Measurements from ENCODE around the gene DNAH5.
"Not testable (repeated sequence)": the region's sequence is repeated elsewhere in the genome, so short reads cannot be mapped to it uniquely, and the experiment has no call there.

The DNAH5 gene, protein sequence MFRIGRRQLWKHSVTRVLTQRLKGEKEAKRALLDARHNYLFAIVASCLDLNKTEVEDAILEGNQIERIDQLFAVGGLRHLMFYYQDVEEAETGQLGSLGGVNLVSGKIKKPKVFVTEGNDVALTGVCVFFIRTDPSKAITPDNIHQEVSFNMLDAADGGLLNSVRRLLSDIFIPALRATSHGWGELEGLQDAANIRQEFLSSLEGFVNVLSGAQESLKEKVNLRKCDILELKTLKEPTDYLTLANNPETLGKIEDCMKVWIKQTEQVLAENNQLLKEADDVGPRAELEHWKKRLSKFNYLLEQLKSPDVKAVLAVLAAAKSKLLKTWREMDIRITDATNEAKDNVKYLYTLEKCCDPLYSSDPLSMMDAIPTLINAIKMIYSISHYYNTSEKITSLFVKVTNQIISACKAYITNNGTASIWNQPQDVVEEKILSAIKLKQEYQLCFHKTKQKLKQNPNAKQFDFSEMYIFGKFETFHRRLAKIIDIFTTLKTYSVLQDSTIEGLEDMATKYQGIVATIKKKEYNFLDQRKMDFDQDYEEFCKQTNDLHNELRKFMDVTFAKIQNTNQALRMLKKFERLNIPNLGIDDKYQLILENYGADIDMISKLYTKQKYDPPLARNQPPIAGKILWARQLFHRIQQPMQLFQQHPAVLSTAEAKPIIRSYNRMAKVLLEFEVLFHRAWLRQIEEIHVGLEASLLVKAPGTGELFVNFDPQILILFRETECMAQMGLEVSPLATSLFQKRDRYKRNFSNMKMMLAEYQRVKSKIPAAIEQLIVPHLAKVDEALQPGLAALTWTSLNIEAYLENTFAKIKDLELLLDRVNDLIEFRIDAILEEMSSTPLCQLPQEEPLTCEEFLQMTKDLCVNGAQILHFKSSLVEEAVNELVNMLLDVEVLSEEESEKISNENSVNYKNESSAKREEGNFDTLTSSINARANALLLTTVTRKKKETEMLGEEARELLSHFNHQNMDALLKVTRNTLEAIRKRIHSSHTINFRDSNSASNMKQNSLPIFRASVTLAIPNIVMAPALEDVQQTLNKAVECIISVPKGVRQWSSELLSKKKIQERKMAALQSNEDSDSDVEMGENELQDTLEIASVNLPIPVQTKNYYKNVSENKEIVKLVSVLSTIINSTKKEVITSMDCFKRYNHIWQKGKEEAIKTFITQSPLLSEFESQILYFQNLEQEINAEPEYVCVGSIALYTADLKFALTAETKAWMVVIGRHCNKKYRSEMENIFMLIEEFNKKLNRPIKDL (N-terminal part only)

DNA sequence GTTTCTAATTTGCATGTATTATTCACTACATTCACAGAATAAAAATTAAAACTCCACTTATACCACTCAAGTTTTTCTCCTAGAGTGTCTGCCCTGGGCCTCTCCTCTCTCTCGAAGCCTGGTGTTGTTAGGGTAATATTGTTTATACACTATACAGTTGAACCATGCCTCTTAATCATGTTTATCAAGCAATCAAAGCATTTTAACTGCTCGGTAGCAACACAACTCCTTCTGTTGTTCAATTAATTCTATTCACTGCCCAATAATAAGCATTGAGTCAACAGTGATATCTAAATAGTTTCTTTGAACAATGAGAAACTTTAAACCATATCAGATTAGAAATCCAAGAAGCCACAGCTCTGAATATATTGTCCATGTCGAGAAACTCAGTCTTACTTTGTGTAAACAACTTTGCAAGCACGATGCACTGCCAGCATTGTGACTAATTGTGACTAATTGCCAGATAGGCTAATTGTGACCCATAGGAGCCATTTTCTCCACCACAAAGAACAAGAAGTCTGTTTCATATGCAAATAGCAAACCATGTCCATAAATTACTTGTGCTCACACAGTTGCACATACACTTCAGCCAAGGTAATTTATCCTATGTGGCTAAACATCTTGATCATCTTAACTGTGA lies at the start of gene DNAH5:
Gene DNAH5 (minus strand): TSS at position 129 of the 640 bp plus-strand sequence. CDS start 250 bp downstream, outside the sequence.
- no peak for DNase-seq

DNA sequence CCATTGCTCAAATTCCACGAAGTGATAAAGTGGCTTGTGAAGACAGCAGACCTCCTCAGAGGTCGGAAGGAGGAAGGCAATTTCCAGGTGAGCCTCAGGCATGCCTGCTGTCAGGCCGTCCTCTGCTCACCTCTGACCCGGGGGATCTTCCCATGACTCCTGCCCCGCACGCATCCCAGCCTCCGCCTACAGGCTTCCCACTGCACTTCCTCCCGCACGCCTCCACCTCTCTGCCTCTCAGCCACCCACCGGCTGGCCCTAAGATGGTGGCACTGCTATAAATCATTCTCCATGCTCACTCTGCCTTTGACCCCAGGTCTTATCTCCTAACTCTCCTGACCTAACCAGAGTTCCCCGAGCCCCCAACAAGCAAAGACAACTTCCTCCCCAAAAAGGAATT lies 49.4 kb upstream of the DNAH5 start:
- DNase-seq = no peak

DNA sequence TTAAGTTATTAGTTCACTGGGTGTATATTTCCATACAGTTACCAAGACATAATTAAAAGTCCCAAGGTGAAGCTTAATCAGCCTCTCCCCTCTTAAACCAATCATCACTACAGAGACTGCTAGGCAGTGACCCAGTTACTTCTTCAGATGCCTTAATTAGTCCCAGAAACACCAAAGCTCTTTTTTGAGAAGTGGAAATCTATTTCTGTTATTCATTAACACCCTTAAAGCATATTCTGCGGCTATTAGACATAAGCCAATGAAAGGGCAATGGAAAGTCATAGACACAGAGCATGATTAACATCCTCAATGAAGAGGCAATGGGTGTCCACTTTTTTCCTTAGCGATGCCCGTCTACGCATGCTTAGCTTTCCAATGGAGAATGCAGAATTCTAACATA lies 48.3 kb upstream of the DNAH5 start:
- DNase-seq = no peak

DNA sequence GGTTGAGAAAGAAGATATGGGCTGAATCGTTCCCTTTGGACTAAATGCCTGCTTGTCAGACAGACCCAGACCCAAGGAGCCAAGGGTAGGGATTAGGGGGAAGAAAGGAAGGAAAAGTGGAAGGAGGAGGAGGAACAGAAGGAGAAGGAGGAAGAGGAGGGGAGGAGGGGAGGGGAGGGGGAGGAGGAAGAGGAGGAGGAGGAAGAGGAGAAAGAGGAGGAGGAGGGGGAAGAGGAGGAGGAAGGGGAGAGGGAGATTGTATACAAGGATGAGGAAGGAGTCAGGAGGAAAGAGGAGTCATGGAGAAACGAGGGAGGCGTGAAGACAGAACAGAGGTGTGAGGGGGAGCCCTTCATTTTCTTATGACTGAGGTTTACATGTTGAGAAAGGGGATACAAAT lies 46.9 kb upstream of the DNAH5 start:
- no peak for DNase-seq

DNA sequence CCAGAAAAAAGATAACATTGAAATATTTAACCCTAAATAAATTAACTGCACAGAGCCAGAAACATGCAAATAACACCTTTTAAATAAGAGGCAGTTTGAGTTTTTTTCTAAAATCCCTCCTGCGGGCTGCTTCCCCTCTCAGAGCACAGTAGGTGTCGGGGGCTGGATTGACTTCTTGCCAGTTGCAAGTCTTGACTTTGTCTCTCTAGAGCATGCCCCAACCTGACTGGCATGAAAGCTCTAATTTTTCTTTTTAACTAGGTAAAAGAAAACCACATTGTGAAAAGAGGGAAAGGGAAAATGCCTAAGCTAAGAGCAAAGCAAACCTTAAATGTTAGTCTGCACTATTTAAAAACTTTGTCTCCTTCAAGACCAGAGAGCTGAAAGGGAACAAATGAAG lies 46.4 kb upstream of the DNAH5 start:
- no peak for DNase-seq

DNA sequence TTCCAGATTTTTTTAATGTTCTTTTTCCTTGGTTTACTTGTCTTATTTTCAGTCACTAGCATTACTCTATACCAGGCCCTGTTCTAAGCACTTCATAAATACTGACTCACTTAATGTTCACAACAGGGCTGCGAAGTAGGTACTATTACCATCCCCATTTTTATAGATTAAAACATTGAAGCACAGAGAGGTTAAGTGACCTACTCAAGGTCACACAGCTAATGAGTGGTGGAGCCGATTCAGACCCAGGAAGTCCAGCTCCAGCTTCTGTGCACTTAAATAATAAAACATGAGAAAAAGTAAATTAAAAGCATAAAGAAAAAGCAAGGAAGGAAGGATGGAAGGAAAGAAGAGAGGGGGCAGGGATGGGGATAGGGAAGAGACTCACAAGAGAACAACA lies 45.3 kb upstream of the DNAH5 start:
- DNase-seq = no peak

DNA sequence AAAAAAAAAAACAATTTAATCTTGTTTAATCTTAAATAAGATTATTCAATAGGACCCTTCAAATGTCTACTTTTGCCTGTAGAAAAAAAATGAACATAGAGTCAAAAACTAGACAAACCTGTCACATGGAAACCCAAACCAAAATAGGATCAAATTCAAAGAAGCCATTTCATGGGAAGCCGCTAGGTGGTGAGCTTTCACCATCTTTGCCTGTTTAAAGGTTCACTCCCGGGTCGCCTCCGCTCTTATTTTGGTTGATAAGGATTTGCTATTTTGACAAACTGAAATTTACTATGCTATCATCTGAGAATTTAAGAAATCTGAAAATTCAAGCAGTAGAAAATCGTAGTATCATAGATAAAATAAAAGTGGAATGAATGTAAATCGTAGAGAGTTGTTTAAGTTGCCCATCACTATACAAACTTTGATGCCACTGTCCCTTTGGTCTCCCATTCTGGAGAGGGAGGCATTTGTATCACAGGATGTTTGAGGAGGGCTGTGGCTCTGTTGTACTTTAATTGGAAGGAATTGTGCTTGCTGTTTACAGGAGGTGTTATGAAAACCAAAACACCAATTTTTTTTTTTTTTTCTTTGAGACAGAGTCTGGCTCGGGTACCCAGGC lies 43.5 kb upstream of the DNAH5 start:
- DNase-seq = peak; percentile 51

DNA sequence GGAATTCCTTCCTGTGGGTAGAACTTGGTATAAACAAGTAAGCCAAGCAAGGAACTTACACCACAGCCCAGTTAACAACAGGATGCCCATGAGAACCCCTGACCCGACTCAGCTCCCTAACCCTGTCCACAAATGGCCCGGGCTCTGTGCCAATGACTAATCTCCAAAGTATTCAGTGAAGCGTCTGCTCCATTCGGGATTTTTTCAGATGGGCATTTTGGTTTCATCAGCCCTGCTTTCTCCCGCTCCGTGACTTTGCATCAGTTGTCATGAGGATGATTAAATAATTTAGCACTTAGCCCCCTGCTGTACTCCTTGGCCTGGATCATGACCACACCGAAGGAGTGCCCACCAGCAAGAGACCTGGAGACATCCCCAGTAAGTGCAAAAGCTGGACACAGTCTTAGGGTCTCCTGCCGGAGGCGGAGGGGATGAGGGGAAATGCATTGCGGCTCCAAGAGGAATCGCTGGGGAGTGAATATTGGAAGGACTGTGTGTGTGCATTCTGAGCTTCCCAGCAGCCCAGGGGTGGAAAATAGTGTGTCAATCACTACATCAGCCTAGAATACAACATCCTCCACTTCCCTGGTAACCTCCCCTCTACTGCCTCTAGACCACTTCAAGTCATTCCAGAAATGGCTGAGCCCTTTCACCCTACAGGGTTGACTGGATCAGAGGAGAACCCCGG lies 41.4 kb upstream of the DNAH5 start:
- no peak for DNase-seq

DNA sequence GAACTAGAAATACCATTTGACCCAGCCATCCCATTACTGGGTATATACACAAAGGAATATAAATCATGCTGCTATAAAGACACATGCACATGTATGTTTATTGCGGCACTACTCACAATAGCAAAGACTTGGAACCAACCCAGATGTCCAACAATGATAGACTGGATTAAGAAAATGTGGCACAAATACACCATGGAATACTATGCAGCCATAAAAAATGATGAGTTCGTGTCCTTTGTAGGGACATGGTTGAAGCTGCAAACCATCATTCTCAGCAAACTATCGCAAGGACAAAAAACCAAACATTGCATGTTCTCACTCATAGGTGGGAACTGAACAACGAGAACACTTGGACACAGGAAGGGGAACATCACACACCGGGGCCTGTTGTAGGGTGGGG lies 40.4 kb upstream of the DNAH5 start:
- not testable (repeated sequence) for DNase-seq

DNA sequence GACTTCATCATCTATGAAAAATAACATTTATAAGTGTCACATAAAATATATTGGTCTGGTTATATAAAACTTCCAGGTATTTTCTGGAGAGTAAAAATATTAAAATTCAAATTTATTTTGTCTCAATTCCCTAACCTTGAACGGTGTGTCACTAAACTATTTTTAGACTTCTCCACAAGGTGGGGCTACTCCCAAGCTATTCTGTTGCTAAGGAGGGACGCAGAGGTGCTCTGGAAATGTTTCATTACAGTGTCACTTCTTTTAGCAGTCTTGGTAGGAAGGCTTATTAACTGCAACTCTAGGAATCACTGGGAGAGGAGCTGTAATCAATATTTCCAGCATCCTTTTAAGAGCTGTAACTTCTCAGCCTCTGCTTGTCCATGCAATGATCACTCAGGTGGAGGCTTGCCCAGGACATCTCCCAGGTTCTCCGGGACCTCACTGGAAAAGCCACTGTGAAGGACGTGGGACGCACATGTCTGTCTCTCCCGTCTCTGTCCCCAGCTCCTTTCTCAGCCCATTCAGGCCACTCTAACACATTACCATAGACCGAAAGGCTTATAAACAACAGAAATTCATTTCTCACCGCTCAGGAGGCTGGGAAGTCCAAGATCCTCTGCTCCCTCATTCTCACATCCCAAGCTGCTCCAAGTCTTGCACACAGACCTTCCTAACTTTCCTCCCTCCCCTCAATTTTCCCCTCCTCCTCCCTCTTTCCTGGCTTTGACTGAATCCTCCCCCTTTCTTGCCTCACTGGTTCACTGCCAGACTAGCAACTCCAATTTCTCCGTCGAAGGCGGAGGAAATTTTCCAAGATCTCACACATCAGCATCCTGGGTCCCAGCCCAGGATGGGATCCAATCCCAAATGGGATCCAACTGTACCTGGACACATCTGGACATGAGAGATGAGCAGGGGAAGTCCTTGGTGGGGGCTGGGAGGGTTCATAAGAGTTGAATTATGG lies 32.7 kb upstream of the DNAH5 start:
- no peak for DNase-seq

DNA sequence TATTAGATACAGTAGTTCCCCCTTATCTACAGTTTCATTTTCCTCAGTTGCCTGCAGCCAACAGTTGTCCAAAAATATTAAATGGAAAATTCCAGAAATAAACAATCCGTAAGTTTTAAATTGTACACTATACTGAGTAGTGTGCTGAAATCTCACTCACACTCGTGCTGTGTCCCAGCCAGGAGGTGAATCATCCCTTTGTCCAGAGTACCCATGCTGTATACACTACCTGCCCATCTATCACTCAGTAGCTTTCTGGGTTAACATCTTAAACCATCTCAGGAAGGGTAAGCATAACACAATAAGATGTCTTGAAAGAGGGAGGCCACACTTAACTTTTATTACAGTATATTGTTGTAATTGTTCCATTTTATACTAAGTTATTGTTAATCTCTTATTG lies 31.7 kb upstream of the DNAH5 start:
- DNase-seq = no peak

DNA sequence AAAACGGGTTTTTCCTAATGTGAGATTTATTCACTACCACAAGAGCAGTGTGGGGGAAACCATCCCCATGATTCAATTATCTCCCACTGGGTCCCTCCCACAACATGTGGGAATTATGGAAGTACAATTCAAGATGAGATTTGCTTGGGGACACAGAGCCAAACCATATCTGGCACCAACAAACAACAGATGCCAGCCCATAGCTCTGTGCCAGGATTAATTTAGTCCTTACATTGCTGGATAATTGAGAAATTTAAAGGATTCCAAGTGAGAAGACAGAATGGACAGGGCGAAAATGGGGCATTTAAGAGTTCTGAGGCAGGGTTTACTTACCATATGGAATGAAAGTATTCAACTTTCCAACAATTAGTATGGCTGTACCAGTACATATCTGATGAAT lies 30.8 kb upstream of the DNAH5 start:
- DNase-seq = no peak

DNA sequence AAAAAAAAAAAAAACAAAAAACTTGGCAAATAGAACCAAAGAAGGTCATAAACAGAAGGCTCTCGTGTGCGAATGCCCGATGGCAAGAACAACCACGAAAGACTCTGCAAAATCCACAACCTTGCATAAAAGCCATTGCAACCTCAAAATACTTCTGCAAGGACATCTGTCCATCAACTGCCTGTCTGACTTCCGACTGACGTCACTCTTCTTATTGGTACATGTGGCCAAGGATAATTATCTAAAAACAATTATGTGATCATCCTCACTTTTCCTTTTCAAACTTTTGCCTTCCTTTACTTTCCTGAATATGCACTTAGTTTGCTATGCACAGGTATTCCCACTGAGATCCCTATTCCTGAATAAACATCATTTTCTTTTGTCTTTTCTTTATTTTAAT lies 29.2 kb upstream of the DNAH5 start:
- DNase-seq = no peak

DNA sequence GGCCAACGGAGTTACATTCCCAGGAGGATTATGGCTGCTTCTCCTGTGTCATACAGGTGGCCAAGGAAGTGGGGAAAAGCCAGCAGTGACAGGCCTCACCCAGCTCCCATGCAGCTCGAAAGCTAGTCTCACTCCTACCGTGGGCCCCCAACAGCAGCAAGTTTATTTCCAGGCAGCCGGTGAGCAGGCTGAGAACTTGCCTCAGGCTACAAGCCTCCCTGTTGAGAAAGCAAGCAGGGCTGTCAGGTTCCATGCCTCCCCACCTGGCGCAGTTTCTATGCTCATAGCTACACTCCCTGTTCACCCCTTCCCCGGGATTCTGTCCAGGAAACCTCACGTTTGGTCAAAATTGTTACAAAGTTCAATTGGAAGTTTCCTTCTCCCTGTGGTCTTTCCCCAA lies 27.5 kb upstream of the DNAH5 start:
- no peak for DNase-seq

DNA sequence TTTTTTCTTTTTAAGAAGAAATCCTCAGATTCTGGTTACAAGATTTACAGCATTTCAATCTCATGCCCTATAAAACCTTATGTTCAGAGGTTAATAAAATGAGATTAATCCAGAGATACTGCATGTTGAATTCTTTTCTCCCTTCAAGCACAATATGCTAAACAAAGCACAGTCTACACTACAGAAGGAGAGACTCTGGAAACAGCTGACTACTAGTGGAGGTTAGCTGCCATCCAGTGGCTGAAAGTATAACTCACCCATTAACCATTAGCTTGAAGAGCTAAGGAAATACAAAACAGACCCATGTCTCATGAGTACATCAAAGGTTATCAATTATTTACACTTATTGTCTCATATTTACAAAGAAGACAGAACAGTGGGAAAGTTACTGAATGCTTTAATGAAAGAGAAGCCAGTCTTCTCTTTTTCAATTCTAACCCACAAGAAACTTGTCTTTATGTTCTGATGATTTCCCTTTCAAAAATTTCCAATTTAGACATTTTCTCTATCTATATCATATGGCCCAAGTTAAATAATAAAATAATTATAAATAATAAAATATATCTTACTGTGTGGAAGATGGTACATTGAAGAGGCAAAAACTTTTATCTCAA lies 12.7 kb upstream of the DNAH5 start:
- no peak for DNase-seq

DNA sequence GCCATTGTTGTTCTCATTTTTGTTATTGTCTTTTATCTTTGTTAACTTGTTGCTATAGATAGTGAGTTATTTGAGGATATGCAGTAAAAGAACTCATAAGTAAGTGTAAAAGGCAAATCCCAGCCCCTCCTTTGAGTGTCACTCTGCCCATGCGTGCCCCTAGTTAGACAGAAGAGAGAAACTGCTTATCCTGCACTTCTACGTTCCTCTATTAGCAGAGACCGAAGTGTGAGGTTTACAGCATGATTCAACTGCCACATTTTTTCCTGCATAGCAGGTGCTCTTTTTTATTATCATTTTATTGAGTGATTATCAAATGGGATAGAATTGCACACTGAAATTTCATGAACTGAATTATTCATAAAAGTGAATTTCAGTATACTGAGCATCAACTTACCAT lies 12.0 kb upstream of the DNAH5 start:
- DNase-seq = no peak

DNA sequence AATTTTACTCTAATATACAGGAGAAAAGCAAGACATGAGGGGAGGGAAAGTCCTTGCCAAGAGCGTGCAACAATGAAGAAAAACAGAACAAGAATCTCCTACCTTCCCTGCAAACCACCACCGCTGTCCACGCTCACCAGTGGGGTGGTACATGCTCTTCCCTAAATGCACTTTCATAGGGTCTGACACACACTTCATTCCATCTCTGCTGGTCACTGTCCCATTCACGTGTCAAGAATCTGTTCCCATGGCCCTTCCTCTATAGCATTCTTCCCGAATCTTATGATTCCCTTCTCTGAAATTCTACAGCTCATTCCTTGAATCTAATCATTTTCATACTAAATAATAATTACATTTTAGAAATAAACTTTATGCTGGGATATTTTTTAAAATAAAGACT lies 11.4 kb upstream of the DNAH5 start:
- no peak for DNase-seq

DNA sequence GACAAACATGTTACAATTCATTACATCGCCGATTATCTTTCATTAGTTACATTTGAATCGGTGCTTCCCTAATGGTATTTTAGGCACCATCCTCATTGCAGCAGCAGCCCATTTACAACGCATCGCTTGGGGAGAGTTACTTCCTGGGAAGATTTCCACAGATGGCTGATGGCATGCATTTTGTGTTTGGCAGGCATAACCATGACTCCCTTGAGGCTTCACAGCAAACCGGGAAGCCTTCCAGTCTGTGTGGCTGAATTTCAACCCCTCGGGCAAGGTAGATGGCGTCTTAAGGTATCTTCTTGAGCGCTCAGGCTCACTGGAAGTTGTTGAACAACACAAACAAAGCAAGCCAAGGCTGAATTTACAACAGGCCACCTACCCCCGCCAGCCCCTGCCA lies 1.6 kb upstream of the DNAH5 start:
- DNase-seq = no peak

DNA sequence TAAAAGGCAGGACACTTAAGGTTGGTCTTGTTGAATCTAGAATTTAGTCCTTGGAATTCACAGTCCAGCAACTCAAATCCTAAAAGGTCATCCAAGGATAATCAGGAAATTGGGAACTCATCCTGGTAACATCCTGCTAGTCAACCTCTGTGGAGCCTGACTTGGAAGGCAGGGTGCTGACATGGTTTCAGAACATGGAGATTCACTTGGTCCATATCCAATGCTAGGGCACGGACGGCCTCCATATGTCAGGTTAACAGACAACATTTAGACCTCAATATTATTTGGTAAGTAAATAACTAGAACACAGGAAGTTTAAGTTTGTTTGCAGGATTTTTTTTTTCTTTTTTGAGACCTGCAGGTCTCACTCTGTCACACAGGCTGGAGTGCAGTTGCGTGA lies 783 bp upstream of the DNAH5 start:
- no peak for DNase-seq

DNA sequence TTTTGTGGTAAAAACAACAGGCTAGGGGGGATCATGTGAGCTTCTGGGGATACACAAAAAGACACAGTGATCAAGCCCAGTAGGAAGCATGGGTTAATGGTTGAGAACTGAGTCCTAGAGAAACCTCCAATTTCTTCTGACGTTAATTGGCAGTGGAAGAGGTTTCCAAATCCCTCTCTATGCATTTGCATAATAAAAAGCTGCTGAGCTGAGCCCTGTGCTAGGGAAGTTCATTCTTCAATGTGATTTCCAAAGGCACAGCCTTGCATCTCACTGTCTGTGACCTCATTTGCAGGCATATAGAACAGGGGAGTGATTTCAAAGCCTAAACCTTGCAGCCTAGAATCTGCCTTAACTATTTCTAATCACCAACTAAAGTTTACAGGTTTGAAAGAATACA lies 812 bp downstream of the DNAH5 start:
- no peak for DNase-seq
